BE2C (cell line): ENCODE measurements around the gene WWOX.

Source experiments
- DNase-seq: peaks from one replicate; pipeline ENCODE4 v3.0.0-alpha.2; 2020
- H3K27me3 ChIP-seq: fragments of 250-450 bp; sonication (Bioruptor Pico); 2 replicates; pipeline ENCODE4 v1.5.1; 2020; ENCODE audit warnings: mild to moderate bottlenecking
- H3K36me3 ChIP-seq: fragments of 250-450 bp; sonication (Bioruptor Pico); 2 replicates; pipeline ENCODE4 v1.5.1; 2020; ENCODE audit warnings: mild to moderate bottlenecking
- H3K4me1 ChIP-seq: fragments of 250-450 bp; sonication (Bioruptor Pico); 2 replicates; pipeline ENCODE4 v1.5.1; 2020
- H3K4me3 ChIP-seq: 2 replicates; pipeline ENCODE4 v1.5.1; 2011; ENCODE audit warnings: low read depth, low read length
- H3K9me3 ChIP-seq: fragments of 250-450 bp; sonication (Bioruptor Pico); 2 replicates; pipeline ENCODE4 v1.5.1; 2020
- TF ChIP-seq, protein P1 (sequence below): IDR thresholded peaks from 2 replicates; pipeline ENCODE4 v1.5.1; 2012; ENCODE audit warnings: mild to moderate bottlenecking, low read depth, low read length

Gene WWOX

GRCh38 chr16:78415013-78415412 lies 315.6 kb downstream of the WWOX start:
- Histone ChIP-seq H3K4me3 (no peak overlapping the region), H3K27me3 (no peaks in the 10 kb centered on the region), H3K9me3 (no peaks in the 10 kb centered on the region; the same call in 1 of the 2 replicates), H3K36me3 (no peaks in the 10 kb centered on the region), H3K4me1 (no peaks in the 10 kb centered on the region)
- DNase-seq: no peak
- TF ChIP-seq, protein P1, sequence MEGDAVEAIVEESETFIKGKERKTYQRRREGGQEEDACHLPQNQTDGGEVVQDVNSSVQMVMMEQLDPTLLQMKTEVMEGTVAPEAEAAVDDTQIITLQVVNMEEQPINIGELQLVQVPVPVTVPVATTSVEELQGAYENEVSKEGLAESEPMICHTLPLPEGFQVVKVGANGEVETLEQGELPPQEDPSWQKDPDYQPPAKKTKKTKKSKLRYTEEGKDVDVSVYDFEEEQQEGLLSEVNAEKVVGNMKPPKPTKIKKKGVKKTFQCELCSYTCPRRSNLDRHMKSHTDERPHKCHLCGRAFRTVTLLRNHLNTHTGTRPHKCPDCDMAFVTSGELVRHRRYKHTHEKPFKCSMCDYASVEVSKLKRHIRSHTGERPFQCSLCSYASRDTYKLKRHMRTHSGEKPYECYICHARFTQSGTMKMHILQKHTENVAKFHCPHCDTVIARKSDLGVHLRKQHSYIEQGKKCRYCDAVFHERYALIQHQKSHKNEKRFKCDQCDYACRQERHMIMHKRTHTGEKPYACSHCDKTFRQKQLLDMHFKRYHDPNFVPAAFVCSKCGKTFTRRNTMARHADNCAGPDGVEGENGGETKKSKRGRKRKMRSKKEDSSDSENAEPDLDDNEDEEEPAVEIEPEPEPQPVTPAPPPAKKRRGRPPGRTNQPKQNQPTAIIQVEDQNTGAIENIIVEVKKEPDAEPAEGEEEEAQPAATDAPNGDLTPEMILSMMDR: no peak

GRCh38 chr16:78415669-78416068 lies 316.2 kb downstream of the WWOX start:
- DNase-seq: no peak
- Histone ChIP-seq H3K36me3 (no peaks in the 10 kb centered on the region), H3K9me3 (no peaks in the 10 kb centered on the region; the same call in 1 of the 2 replicates), H3K4me1 (no peaks in the 10 kb centered on the region), H3K4me3 (no peak overlapping the region), H3K27me3 (no peaks in the 10 kb centered on the region)
- TF ChIP-seq, protein P1: no peak

- H3K27me3 ChIP-seq: no peaks in the 10 kb centered on the region
- no peaks in the 10 kb centered on the region for H3K36me3 ChIP-seq
- TF ChIP-seq, protein P1: no peak
- DNase-seq: no peak
- no peak overlapping the region for H3K4me3 ChIP-seq
- H3K9me3 ChIP-seq: no peaks in the 10 kb centered on the region; the same call in 1 of the 2 replicates
- H3K4me1 ChIP-seq: no peaks in the 10 kb centered on the region
These were observed 316.9 kb downstream of the WWOX start for GRCh38 chr16:78416400-78416799.

DNA sequence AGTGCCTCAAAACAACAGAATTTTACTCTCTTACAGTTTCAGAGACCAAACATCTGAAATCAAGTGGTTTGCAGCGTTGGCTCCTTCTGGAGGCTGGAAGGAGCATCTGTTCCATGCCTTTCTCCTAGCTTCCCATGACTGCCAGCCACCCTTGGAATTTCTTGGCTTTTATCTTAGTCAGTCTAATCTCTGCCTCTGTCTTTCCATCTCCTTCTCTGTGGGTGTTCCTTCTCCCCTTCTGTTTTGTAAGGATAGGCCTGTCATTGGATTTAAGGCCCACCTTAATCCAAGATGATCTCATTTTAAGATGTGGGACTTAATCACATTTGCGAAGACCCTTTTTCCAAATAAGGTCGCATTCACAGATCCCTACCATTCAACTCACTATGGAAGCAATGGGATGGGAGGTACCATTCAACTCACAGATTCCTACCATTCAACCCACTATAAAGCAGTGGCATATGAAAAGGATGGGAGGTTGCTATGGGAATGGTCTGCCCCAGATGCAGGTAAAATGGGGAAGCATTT lies 321.8 kb downstream of the WWOX start:
- TF ChIP-seq, protein P1: no peak
- Histone ChIP-seq H3K4me1 (no peaks in the 10 kb centered on the region), H3K36me3 (no peaks in the 10 kb centered on the region), H3K4me3 (no peak overlapping the region), H3K9me3 (no peaks in the 10 kb centered on the region; the same call in 1 of the 2 replicates), H3K27me3 (no peaks in the 10 kb centered on the region)
- DNase-seq: no peak

- H3K4me1 ChIP-seq: no peaks in the 10 kb centered on the region
- H3K4me3 ChIP-seq: no peak overlapping the region
- peaks cover 4% of the 10 kb centered on the region for H3K9me3 ChIP-seq
- DNase-seq: no peak
- no peaks in the 10 kb centered on the region for H3K36me3 ChIP-seq
- TF ChIP-seq, protein P1: no peak
- no peaks in the 10 kb centered on the region for H3K27me3 ChIP-seq
These were observed 325.8 kb downstream of the WWOX start for GRCh38 chr16:78425281-78425680.

DNA sequence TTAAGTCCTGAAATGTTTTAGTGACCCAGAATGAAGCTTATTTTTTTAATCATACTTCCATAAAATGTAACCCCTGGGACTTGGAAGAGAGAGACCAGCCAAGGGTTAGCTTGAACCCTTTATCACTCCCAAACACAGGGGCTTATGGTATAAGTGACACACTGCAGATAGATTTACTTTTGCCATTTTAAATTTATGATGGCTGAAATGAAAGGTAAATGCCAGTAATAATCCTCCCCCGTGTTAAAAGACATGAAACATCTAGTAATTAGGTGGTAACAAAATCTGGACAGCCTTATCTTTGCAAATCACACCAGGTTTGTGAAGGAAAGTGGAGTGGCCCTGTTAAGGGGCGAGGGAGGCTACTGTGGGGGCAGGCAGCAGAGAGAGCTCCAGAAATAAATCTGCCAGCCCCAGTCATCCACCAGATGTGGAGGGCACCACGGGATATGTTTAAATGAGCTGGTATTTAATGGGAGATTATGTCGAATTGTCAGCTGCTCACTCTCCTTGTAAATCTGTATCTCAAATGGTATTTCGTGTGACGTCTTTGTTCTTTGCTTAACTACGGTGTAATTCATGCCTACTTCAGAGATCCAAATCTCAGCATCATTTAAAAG lies 326.5 kb downstream of the WWOX start:
- Histone ChIP-seq H3K4me3 (no peak overlapping the region), H3K9me3 (peaks cover 4% of the 10 kb centered on the region), H3K36me3 (no peaks in the 10 kb centered on the region), H3K27me3 (no peaks in the 10 kb centered on the region), H3K4me1 (no peaks in the 10 kb centered on the region)
- TF ChIP-seq, protein P1: no peak
- DNase-seq: no peak
